ELR (cell line): ENCODE measurements around the gene MACROD2.

Source experiments
- DNase-seq: peaks from one replicate; pipeline ENCODE4 v3.0.0-alpha.2; 2015; ENCODE audit warnings: low read depth

Gene MACROD2

GRCh38 chr20:14816471-14816870 lies 821.2 kb downstream of the MACROD2 start:
- DNase-seq, result no peak

GRCh38 chr20:14817101-14817500 lies 821.8 kb downstream of the MACROD2 start:
- no peak for DNase-seq

GRCh38 chr20:14820771-14821170 lies 825.5 kb downstream of the MACROD2 start:
- no peak for DNase-seq

- DNase-seq, result no peak
Observed at GRCh38 chr20:14821251-14821650, 825.9 kb downstream of the MACROD2 start.

GRCh38 chr20:14824996-14825395 lies 829.7 kb downstream of the MACROD2 start:
- DNase-seq, result no peak

GRCh38 chr20:14826543-14827313 lies 831.4 kb downstream of the MACROD2 start:
- no peak for DNase-seq

- no peak for DNase-seq
Observed at GRCh38 chr20:14828459-14828858, 833.1 kb downstream of the MACROD2 start.

- DNase-seq, result no peak
Observed at GRCh38 chr20:14829906-14830305, 834.6 kb downstream of the MACROD2 start.

GRCh38 chr20:14830466-14830865 lies 835.1 kb downstream of the MACROD2 start:
- no peak for DNase-seq

GRCh38 chr20:14830899-14831298 lies 835.6 kb downstream of the MACROD2 start:
- DNase-seq, result no peak

- DNase-seq, result no peak
Observed at GRCh38 chr20:14832630-14833029, 837.3 kb downstream of the MACROD2 start.

- no peak for DNase-seq
Observed at GRCh38 chr20:14838663-14839628, 843.6 kb downstream of the MACROD2 start.

GRCh38 chr20:14845199-14846160 lies 850.2 kb downstream of the MACROD2 start:
- DNase-seq, result no peak

- no peak for DNase-seq
Observed at GRCh38 chr20:14848806-14849205, 853.5 kb downstream of the MACROD2 start.

GRCh38 chr20:14853079-14853478 lies 857.8 kb downstream of the MACROD2 start:
- no peak for DNase-seq

GRCh38 chr20:14855171-14855570 lies 859.9 kb downstream of the MACROD2 start:
- DNase-seq, result no peak

- no peak for DNase-seq
Observed at GRCh38 chr20:14859627-14860026, 864.3 kb downstream of the MACROD2 start.

GRCh38 chr20:14860410-14860814 lies 865.1 kb downstream of the MACROD2 start:
- DNase-seq, result no peak

GRCh38 chr20:14861028-14861699 lies 865.8 kb downstream of the MACROD2 start:
- no peak for DNase-seq

GRCh38 chr20:14865169-14865568 lies 869.9 kb downstream of the MACROD2 start:
- DNase-seq, result no peak

- DNase-seq, result no peak
Observed at GRCh38 chr20:14865731-14866130, 870.4 kb downstream of the MACROD2 start.
